Hepatocyte (in vitro differentiated cells): ENCODE measurements around the gene ASNSD1.

Experiments used
- EZH2 ChIP-seq: fragments of 200-600 bp; sonication (generic); IDR thresholded peaks from 2 replicates; pipeline ENCODE4 v1.6.1; 2016; ENCODE audit warnings: antibody characterized with exemption, mild to moderate bottlenecking, borderline replicate concordance
- EZH2phosphoT487 ChIP-seq: fragments of 200-600 bp; sonication (generic); IDR thresholded peaks from one replicate; pipeline ENCODE4 v1.6.1; 2018; ENCODE audit warnings: antibody characterized with exemption, mild to moderate bottlenecking, low read depth, moderate library complexity; ENCODE audit not compliant: unreplicated experiment, severe bottlenecking
- TF ChIP-seq, protein P1 (sequence below): fragments of 200-600 bp; sonication (generic); IDR thresholded peaks from 2 replicates; pipeline ENCODE4 v1.5.1; 2016; ENCODE audit warnings: antibody characterized with exemption, mild to moderate bottlenecking; ENCODE audit not compliant: poor library complexity

DNA sequence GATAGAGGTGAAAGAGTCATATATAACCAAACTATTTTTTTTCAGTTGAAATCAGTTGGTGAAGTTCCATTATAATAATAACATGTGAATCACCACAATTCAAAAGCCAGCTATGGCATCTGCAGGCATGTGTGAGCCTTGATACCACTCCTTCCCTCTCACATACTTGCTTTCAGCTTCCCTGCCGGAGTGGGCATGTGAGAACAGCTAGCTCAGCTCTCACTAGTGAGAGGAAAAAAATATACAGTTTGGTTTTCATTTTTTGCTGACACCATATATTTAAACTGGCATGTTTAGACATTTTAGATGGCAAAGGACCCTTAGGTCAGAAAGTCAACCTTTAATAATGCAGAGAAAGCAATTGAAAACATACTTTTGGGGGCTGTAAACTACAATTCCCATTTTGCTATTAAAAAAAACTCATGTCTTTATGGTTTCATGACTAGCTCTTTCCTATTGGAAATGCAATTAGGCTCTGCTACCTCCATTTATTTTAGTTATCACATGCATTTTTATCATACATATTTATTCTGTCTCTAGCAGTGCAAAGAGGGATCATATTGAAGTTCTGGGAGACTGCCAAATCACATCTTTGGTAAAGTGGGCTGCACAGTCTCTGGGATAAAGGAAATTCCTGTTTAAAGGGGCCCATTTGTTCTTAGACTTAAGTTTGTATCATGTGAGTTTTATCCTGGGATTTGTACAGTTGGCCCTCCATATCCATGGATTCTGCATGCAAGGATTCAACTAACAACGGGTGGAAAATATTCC lies 47.4 kb upstream of the ASNSD1 start:
- TF ChIP-seq, protein P1, sequence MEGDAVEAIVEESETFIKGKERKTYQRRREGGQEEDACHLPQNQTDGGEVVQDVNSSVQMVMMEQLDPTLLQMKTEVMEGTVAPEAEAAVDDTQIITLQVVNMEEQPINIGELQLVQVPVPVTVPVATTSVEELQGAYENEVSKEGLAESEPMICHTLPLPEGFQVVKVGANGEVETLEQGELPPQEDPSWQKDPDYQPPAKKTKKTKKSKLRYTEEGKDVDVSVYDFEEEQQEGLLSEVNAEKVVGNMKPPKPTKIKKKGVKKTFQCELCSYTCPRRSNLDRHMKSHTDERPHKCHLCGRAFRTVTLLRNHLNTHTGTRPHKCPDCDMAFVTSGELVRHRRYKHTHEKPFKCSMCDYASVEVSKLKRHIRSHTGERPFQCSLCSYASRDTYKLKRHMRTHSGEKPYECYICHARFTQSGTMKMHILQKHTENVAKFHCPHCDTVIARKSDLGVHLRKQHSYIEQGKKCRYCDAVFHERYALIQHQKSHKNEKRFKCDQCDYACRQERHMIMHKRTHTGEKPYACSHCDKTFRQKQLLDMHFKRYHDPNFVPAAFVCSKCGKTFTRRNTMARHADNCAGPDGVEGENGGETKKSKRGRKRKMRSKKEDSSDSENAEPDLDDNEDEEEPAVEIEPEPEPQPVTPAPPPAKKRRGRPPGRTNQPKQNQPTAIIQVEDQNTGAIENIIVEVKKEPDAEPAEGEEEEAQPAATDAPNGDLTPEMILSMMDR: no peak
- TF ChIP-seq EZH2: no peak
- TF ChIP-seq EZH2phosphoT487: no peak
